K562 (cell line): ENCODE results near the gene NABP2. TPM values are rescaled to one million over a fixed set of nuclear protein-coding genes. Genes with fewer than 3 reads are reported as not detected.

Experiments used
- ATAC-seq: fragments of 200-7000 bp; cut with Tn5 transposase; 3 replicates; pipeline ENCODE4 v1.9.1; 2020; ENCODE audit warnings: moderate library complexity
- BruUV-seq: library from RNA; stranded (reverse); fragments of 400-500 nt; replicated peaks from 2 replicates; lab custom pipeline; 2021; lab: Mats Ljungman, UMichigan
- CTCF ChIA-PET: fragments of 300-600 bp; formaldehyde crosslinking; extraction: SDS; loops from one replicate; lab custom pipeline; 2021; ENCODE audit warnings: low intra/inter-chr PET ratio; lab: Yijun Ruan, JAX
- POLR2A ChIA-PET: fragments of 300-600, 350-650 bp; sonication (Branson Sonifier 250); formaldehyde crosslinking; extraction: SDS; loops from one replicate; lab custom pipeline; 2021; ENCODE audit warnings: antibody characterized with exemption, inconsistent platforms; lab: Yijun Ruan, JAX
- DNase-seq, 4 experiments: peaks; one replicate each; pipeline versions ENCODE4 v3.0.0 to v3.0.0-alpha.2; 2011 to 2018; ENCODE audit warnings: low spot score in 3 of 4, mixed read lengths in 3 of 4; ENCODE audit errors: extremely low read depth in 1 of 4
- FAIRE-seq: peaks from 2 replicates; lab custom pipeline; 2011; peaks lifted over from hg19 to GRCh38; lab: Jason Lieb, UNC
- H2AFZ ChIP-seq: 2 replicates; pipeline ENCODE4 v1.6.0; 2011; ENCODE audit warnings: low read depth, low read length, control low read depth, inconsistent platforms
- H3K27ac ChIP-seq: fragments of 200-600 bp; 3 replicates; pipeline ENCODE4 v1.8.0; 2011; ENCODE audit warnings: low read depth, mild to moderate bottlenecking, control low read depth, inconsistent platforms, low read length, moderate library complexity, mixed read lengths; ENCODE audit errors: extremely low read depth
- H3K27me3 ChIP-seq, 2 experiments: fragments of 300-600 bp in 1 of 2; 2 replicates in 1 of 2; 3 replicates in 1 of 2; pipeline versions ENCODE4 v1.6.0 to v1.8.0; 2011; ENCODE audit warnings: inconsistent platforms in 2 of 2, low read length in 2 of 2, mild to moderate bottlenecking in 1 of 2, mixed read lengths in 1 of 2, moderate library complexity in 1 of 2; ENCODE audit not compliant: control insufficient read depth in 2 of 2, insufficient read depth in 2 of 2
- H3K36me3 ChIP-seq: fragments of 300-600 bp; 3 replicates; pipeline ENCODE4 v1.8.0; 2011; ENCODE audit warnings: mild to moderate bottlenecking, low read length, inconsistent platforms; ENCODE audit not compliant: control insufficient read depth, insufficient read depth
- H3K4me1 ChIP-seq, 2 experiments: fragments of 200-600 bp in 1 of 2; replicated peaks in 1 of 2; 2 replicates in 1 of 2; 3 replicates in 1 of 2; pipeline versions ENCODE4 v1.5.1 to v1.8.0; 2011; ENCODE audit warnings: inconsistent platforms in 2 of 2, low read length in 2 of 2, mild to moderate bottlenecking in 1 of 2, mixed read lengths in 1 of 2, moderate library complexity in 1 of 2; ENCODE audit not compliant: control insufficient read depth in 2 of 2, insufficient read depth in 2 of 2
- H3K4me2 ChIP-seq: 2 replicates; pipeline ENCODE4 v1.6.1; 2011; ENCODE audit warnings: low read length, control low read depth, inconsistent platforms, mixed read lengths; ENCODE audit not compliant: insufficient read depth
- H3K4me3 ChIP-seq: fragments of 200-600 bp; sonication (generic), shearing (Covaris generic); 2 replicates; pipeline ENCODE4 v1.5.1; 2016; ENCODE audit warnings: control low read depth, inconsistent platforms
- H3K79me2 ChIP-seq: fragments of 200-600 bp; 3 replicates; pipeline ENCODE4 v1.8.0; 2011; ENCODE audit warnings: low read length, inconsistent platforms; ENCODE audit not compliant: control insufficient read depth, insufficient read depth
- H3K9ac ChIP-seq, 2 experiments: 2 replicates each; pipeline versions ENCODE4 v1.6.0 to v1.6.1; 2011; ENCODE audit warnings: low read depth in 2 of 2, low read length in 2 of 2, control low read depth in 1 of 2, inconsistent platforms in 1 of 2, mild to moderate bottlenecking in 1 of 2, mixed read lengths in 1 of 2; ENCODE audit not compliant: insufficient read depth in 1 of 2
- H3K9me1 ChIP-seq: one replicate; pipeline ENCODE4 v1.6.0; 2011; ENCODE audit warnings: inconsistent platforms, mild to moderate bottlenecking, low read length, moderate library complexity; ENCODE audit not compliant: control insufficient read depth, insufficient read depth
- H3K9me3 ChIP-seq: replicated peaks from 2 replicates; pipeline ENCODE4 v1.5.1; 2011; ENCODE audit warnings: low read depth, low read length, inconsistent platforms; ENCODE audit not compliant: control insufficient read depth, insufficient read depth
- H4K20me1 ChIP-seq: replicated peaks from 2 replicates; pipeline ENCODE4 v1.6.1; 2011; ENCODE audit warnings: low read length, inconsistent platforms, mixed read lengths; ENCODE audit not compliant: control insufficient read depth, insufficient read depth
- CBX2 ChIP-seq: fragments of 200-600 bp; sonication (generic); IDR thresholded peaks from one replicate; pipeline ENCODE4 v1.6.1; 2012; ENCODE audit warnings: mild to moderate bottlenecking, low read length, inconsistent platforms; ENCODE audit not compliant: insufficient read depth, poor library complexity, severe bottlenecking
- COPS2 ChIP-seq: fragments of 450-650 bp; conservative IDR thresholded peaks from 2 replicates; pipeline ENCODE4 v1.6.1; 2016; ENCODE audit warnings: mild to moderate bottlenecking, moderate library complexity
- ELF4 ChIP-seq: fragments of 450-650 bp; formaldehyde crosslinking; IDR thresholded peaks from 2 replicates; pipeline ENCODE4 v1.4.0; 2022; ENCODE audit warnings: missing genetic modification characterization
- ETV5 ChIP-seq: sonication (generic); formaldehyde crosslinking; IDR thresholded peaks from 2 replicates; pipeline ENCODE4 v1.4.0; 2020; ENCODE audit warnings: low read depth, mild to moderate bottlenecking, missing genetic modification reagents
- GTF2E2 ChIP-seq: fragments of 200-800 bp; sonication (Bioruptor generic); IDR thresholded peaks from 2 replicates; pipeline ENCODE4 v1.6.1; 2016; ENCODE audit warnings: missing genetic modification characterization, missing compliant biosample characterization
- HDAC1 ChIP-seq, 2 experiments: fragments of 450-650 bp; IDR thresholded peaks; 2 replicates each; pipeline ENCODE4 v1.6.1; 2016 to 2017; ENCODE audit warnings: inconsistent platforms in 1 of 2, mild to moderate bottlenecking in 1 of 2, moderate library complexity in 1 of 2
- HEY1 ChIP-seq: fragments of 250-450 bp; sonication (Bioruptor Pico); IDR thresholded peaks from 2 replicates; pipeline ENCODE4 v1.5.0; 2020; ENCODE audit warnings: mild to moderate bottlenecking, moderate library complexity, borderline replicate concordance
- MCM5 ChIP-seq: fragments of 450-650 bp; IDR thresholded peaks from 2 replicates; pipeline ENCODE4 v1.6.1; 2016; ENCODE audit warnings: low read depth
- MTA2 ChIP-seq: fragments of 450-650 bp; IDR thresholded peaks from 2 replicates; pipeline ENCODE4 v1.6.1; 2016; ENCODE audit warnings: low read depth
- MYNN ChIP-seq, 2 experiments: sonication (generic); formaldehyde crosslinking in 1 of 2; IDR thresholded peaks; 2 replicates each; pipeline versions ENCODE4 v1.5.0 to v1.6.1; 2016 to 2020; ENCODE audit warnings: antibody characterized with exemption in 1 of 2, missing genetic modification reagents in 1 of 2
- NBN ChIP-seq: fragments of 450-650 bp; IDR thresholded peaks from 2 replicates; pipeline ENCODE4 v1.6.1; 2016; ENCODE audit warnings: low read depth, mild to moderate bottlenecking
- NFRKB ChIP-seq: fragments of 450-650 bp; IDR thresholded peaks from 2 replicates; pipeline ENCODE4 v1.6.1; 2016; ENCODE audit warnings: low read depth
- SMAD1 ChIP-seq: fragments of 150-350 bp; IDR thresholded peaks from 2 replicates; pipeline ENCODE4 v1.6.1; 2014; ENCODE audit warnings: low read length, low read depth; ENCODE audit not compliant: partially characterized antibody
- ZNF175 ChIP-seq: fragments of 200-800 bp; sonication (Bioruptor generic); IDR thresholded peaks from 2 replicates; pipeline ENCODE4 v1.6.1; 2016; ENCODE audit warnings: low read depth, mild to moderate bottlenecking, missing genetic modification characterization, missing compliant biosample characterization
- ZNF384 ChIP-seq: IDR thresholded peaks from 2 replicates; pipeline ENCODE4 v1.6.1; 2012; ENCODE audit warnings: low read depth, low read length, improper control_type of control experiment
- ZNF586 ChIP-seq: fragments of 450-650 bp; formaldehyde crosslinking; conservative IDR thresholded peaks from 2 replicates; pipeline ENCODE4 v1.4.0; 2020; ENCODE audit warnings: mild to moderate bottlenecking, moderate library complexity
- WGBS: fragments of 100-300 bp; shearing (Covaris generic); methylation state at CpG from one replicate; pipeline ENCODE4 v1.1.6; 2016; ENCODE audit warnings: low coverage, mixed read lengths; ENCODE audit not compliant: insufficient coverage; ENCODE audit errors: missing lambda C conversion rate; 5-methylcytosine and 5-hydroxymethylcytosine counted together
- in situ Hi-C: fragments of 300-500 bp; cut with MboI; formaldehyde crosslinking; loops from 4 replicates; pipeline ENCODE4 v1.15.0; 2018; ENCODE audit warnings: inconsistent platforms, mixed read lengths
- intact Hi-C: fragments of 100-400 bp; cut with micrococcal nuclease; formaldehyde crosslinking; loops from 2 replicates; pipeline ENCODE4 v1.14.2; 2022
- polyA plus RNA-seq, 8 experiments: library from polyadenylated mRNA; depleted of rRNA in 4 of 8; stranded (reverse) in 5 of 8; unstranded in 3 of 8; fragments of >200 nt; fragmentation: Nextera tagmentation in 2 of 8; fragmentation: Illumina TruSeq in 1 of 8; extraction: Ambion mirVana in 2 of 8; extraction: Trizol in 1 of 8; gene quantifications; 2 replicates each; pipeline versions ENCODE4 v1.2.1 to v1.2.3, GENCODE V29; 2011 to 2014; ENCODE audit warnings: inconsistent platforms in 1 of 8, missing spikeins in 1 of 8
- total RNA-seq, 7 experiments: library from RNA; depleted of rRNA in 6 of 7; stranded (reverse); fragments of >200 nt in 6 of 7; fragmentation: Illumina TruSeq in 2 of 7; extraction: Trizol in 2 of 7; gene quantifications; 2 replicates each; pipeline versions ENCODE4 v1.2.1 to v1.2.3, GENCODE V29; 2011 to 2021; ENCODE audit warnings: low replicate concordance in 1 of 7
- TF ChIP-seq, protein P1 (sequence below): fragments of 450-650 bp; IDR thresholded peaks from 2 replicates; pipeline ENCODE4 v1.6.1; 2018; ENCODE audit warnings: mild to moderate bottlenecking, low read depth; ENCODE audit not compliant: partially characterized antibody
- TF ChIP-seq, protein P2 (sequence below): fragments of 250-450 bp; sonication (Bioruptor Pico); IDR thresholded peaks from 2 replicates; pipeline ENCODE4 v1.4.0; 2020; ENCODE audit warnings: mild to moderate bottlenecking

Gene NABP2
- total and polyA plus RNA-seq, 9 of the 15 experiments (the other 6 are each of a cell fraction or from before 2014, with no cell fraction given), result 11.3 to 60.6 (median 43.5) TPM

DNA sequence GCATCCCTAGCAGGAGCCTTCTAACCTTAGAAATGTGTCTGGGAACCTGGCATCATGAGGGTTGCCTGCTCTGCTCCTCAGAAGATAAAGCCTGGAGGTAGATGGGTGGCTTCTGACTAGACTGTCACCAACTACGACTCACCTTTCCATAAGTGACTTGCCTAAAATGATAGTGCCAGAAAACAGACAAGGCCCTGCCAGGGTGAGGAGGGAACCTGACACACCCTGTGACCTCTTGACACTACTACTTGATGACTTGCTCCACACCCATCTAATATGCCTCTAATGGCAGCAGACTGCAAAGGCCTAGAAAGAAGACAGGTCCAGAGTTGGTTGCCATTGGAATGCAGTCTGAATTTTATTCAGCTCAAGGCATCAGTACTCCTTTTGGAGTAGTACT, 11.8 kb upstream of the NABP2 start:
- DNase-seq, result peak in 1 of 4 experiments; percentile 31
- Histone ChIP-seq H3K27ac (no peak overlapping the region), H3K4me3 (no peak overlapping the region), H3K4me1 (no peaks in the 10 kb centered on the region), H3K27me3 (no peaks in the 10 kb centered on the region), H4K20me1 (0 out of 2 replicates have a peak, but pooled peaks cover 3% of the 10 kb centered on the region), H3K9me1 (no peaks in the 10 kb centered on the region), H3K9me3 (no peaks in the 10 kb centered on the region), H3K79me2 (peaks cover under 1% of the 10 kb centered on the region; the same call in 2 of the 3 replicates), H3K4me2 (no peak overlapping the region), H3K9ac (no peak overlapping the region), H3K36me3 (peaks cover 76% of the 10 kb centered on the region), H2AFZ (no peak overlapping the region)
- TF ChIP-seq ZNF175 (CRISPR knock-in tag) (no peak), CBX2 (no peak), COPS2 (no peak), ZNF586 (CRISPR knock-in tag) (no peak), NFRKB (no peak), MTA2 (no peak), ELF4 (CRISPR knock-in tag) (no peak), MYNN (IDR thresholded peaks at IDR 0.05) (no peak), MYNN (CRISPR knock-in tag; IDR thresholded peaks at IDR 0.05) (no peak), NBN (no peak), ETV5 (no peak), HDAC1 (IDR thresholded peaks at IDR 0.05) (no peak), ZNF384 (no peak), SMAD1 (no peak), MCM5 (no peak), GTF2E2 (tag) (no peak), HEY1 (no peak)
- TF ChIP-seq, protein P1, sequence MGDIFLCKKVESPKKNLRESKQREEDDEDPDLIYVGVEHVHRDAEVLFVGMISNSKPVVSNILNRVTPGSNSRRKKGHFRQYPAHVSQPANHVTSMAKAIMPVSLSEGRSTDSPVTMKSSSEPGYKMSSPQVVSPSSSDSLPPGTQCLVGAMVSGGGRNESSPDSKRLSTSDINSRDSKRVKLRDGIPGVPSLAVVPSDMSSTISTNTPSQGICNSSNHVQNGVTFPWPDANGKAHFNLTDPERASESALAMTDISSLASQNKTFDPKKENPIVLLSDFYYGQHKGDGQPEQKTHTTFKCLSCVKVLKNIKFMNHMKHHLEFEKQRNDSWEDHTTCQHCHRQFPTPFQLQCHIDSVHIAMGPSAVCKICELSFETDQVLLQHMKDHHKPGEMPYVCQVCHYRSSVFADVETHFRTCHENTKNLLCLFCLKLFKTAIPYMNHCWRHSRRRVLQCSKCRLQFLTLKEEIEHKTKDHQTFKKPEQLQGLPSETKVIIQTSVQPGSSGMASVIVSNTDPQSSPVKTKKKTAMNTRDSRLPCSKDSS, result no peak
- TF ChIP-seq, protein P2, sequence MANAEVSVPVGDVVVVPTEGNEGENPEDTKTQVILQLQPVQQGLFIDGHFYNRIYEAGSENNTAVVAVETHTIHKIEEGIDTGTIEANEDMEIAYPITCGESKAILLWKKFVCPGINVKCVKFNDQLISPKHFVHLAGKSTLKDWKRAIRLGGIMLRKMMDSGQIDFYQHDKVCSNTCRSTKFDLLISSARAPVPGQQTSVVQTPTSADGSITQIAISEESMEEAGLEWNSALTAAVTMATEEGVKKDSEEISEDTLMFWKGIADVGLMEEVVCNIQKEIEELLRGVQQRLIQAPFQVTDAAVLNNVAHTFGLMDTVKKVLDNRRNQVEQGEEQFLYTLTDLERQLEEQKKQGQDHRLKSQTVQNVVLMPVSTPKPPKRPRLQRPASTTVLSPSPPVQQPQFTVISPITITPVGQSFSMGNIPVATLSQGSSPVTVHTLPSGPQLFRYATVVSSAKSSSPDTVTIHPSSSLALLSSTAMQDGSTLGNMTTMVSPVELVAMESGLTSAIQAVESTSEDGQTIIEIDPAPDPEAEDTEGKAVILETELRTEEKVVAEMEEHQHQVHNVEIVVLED (CRISPR knock-in tag), result no peak
- ChIA-PET POLR2A (no interaction called here), CTCF (no interaction called here)
- no peak for FAIRE-seq
- in situ Hi-C loops (no loop called here), intact Hi-C loops (no loop called here)
- no peak for ATAC-seq
- BruUV-seq, result no TSS peak
- 40% methylated on average over 1 of the region's 1 CpG for WGBS
